CD14-positive monocyte (primary cell): ENCODE results near the gene PCNP. TPM values are rescaled to one million over a fixed set of nuclear protein-coding genes. Genes with fewer than 3 reads are reported as not detected.
"Not testable (repeated sequence)": the region's sequence is repeated elsewhere in the genome, so short reads cannot be mapped to it uniquely, and the experiment has no call there.

Experiments used
- DNase-seq, 3 donors: peaks; one replicate each; pipeline ENCODE4 v3.0.0-alpha.2; 2011 to 2022
- H2AFZ ChIP-seq: 2 replicates; pipeline ENCODE4 v1.6.0; 2012; ENCODE audit warnings: mild to moderate bottlenecking, low read depth, low read length, inconsistent platforms; ENCODE audit not compliant: insufficient read depth, poor library complexity, severe bottlenecking
- H3K27ac ChIP-seq, 2 donors: 1 replicate in 1 of 2; 2 replicates in 1 of 2; pipeline ENCODE4 v1.5.1; 2012 to 2013; ENCODE audit warnings: low read length in 2 of 2, control low read depth in 1 of 2, inconsistent platforms in 1 of 2, low read depth in 1 of 2, mild to moderate bottlenecking in 1 of 2
- H3K27me3 ChIP-seq, 2 donors: one replicate each; pipeline versions ENCODE4 v1.6.0 to v1.6.1; 2011 to 2013; ENCODE audit warnings: low read length in 2 of 2; ENCODE audit not compliant: control insufficient read depth in 2 of 2, insufficient read depth in 2 of 2
- H3K36me3 ChIP-seq, 2 donors: replicated peaks in 1 of 2; 1 replicate in 1 of 2; 2 replicates in 1 of 2; pipeline versions ENCODE4 v1.5.1 to v1.6.1; 2012 to 2013; ENCODE audit warnings: low read length in 2 of 2, control low read depth in 1 of 2, inconsistent platforms in 1 of 2, mild to moderate bottlenecking in 1 of 2; ENCODE audit not compliant: insufficient read depth in 2 of 2, control insufficient read depth in 1 of 2
- H3K4me1 ChIP-seq, 2 donors: 1 replicate in 1 of 2; 2 replicates in 1 of 2; pipeline versions ENCODE4 v1.5.1 to v1.6.1; 2012 to 2013; ENCODE audit warnings: low read length in 2 of 2, control low read depth in 1 of 2, inconsistent platforms in 1 of 2, mild to moderate bottlenecking in 1 of 2, moderate library complexity in 1 of 2; ENCODE audit not compliant: insufficient read depth in 2 of 2, control insufficient read depth in 1 of 2
- H3K4me2 ChIP-seq: replicated peaks from 2 replicates; pipeline ENCODE3; 2012; ENCODE audit warnings: low read length, moderate library complexity, mild to moderate bottlenecking; ENCODE audit not compliant: poor library complexity, severe bottlenecking; ENCODE audit errors: extremely low read depth
- H3K4me3 ChIP-seq, 3 experiments: fragments of 200-600 bp in 1 of 3; sonication (generic) in 1 of 3; replicated peaks in 1 of 3; 1 replicate in 2 of 3; 2 replicates in 1 of 3; pipeline ENCODE4 v1.5.1; 2011 to 2013; ENCODE audit warnings: low read length in 3 of 3, mild to moderate bottlenecking in 3 of 3, control low read depth in 2 of 3, low read depth in 2 of 3, inconsistent platforms in 1 of 3, moderate library complexity in 1 of 3
- H3K79me2 ChIP-seq: 2 replicates; pipeline ENCODE4 v1.6.0; 2012; ENCODE audit warnings: mild to moderate bottlenecking, control low read depth, inconsistent platforms, low read length, moderate library complexity; ENCODE audit not compliant: insufficient read depth
- H3K9ac ChIP-seq: 2 replicates; pipeline ENCODE4 v1.6.0; 2017; ENCODE audit warnings: low read length, mild to moderate bottlenecking; ENCODE audit not compliant: insufficient read depth, poor library complexity, severe bottlenecking
- H3K9me3 ChIP-seq, 2 donors: replicated peaks in 1 of 2; 1 replicate in 1 of 2; 2 replicates in 1 of 2; pipeline versions ENCODE4 v1.5.1 to v1.6.1; 2012 to 2013; ENCODE audit warnings: low read length in 2 of 2, control low read depth in 1 of 2; ENCODE audit not compliant: control insufficient read depth in 1 of 2, insufficient read depth in 1 of 2
- H4K20me1 ChIP-seq: 2 replicates; pipeline ENCODE4 v1.6.0; 2012; ENCODE audit warnings: mild to moderate bottlenecking, low read length, control low read depth, moderate library complexity; ENCODE audit not compliant: insufficient read depth
- H3K27ac Mint-ChIP-seq, 7 donors: one replicate each; pipeline ENCODE4 v1.8.0; 2020; ENCODE audit warnings: mild to moderate bottlenecking in 7 of 7, mixed read lengths in 7 of 7, moderate library complexity in 6 of 7, inconsistent platforms in 2 of 7
- H3K27me3 Mint-ChIP-seq, 3 donors: one replicate each; pipeline ENCODE4 v1.8.0; 2021 to 2022; ENCODE audit warnings: low read depth in 3 of 3, mild to moderate bottlenecking in 3 of 3, mixed read lengths in 3 of 3, moderate library complexity in 3 of 3, inconsistent platforms in 1 of 3
- H3K36me3 Mint-ChIP-seq, 2 donors: one replicate each; pipeline ENCODE4 v1.8.0; 2020; ENCODE audit warnings: mixed read lengths in 2 of 2, inconsistent platforms in 1 of 2, mild to moderate bottlenecking in 1 of 2
- H3K4me1 Mint-ChIP-seq: one replicate; pipeline ENCODE4 v1.8.0; 2020; ENCODE audit warnings: mild to moderate bottlenecking, mixed read lengths
- H3K4me3 Mint-ChIP-seq, 2 donors: one replicate each; pipeline ENCODE4 v1.8.0; 2020; ENCODE audit warnings: mild to moderate bottlenecking in 2 of 2, mixed read lengths in 2 of 2, moderate library complexity in 1 of 2
- H3K9me3 Mint-ChIP-seq, 7 donors: one replicate each; pipeline ENCODE4 v1.8.0; 2020 to 2022; ENCODE audit warnings: mixed read lengths in 7 of 7, mild to moderate bottlenecking in 6 of 7, moderate library complexity in 6 of 7, inconsistent platforms in 2 of 7
- WGBS: methylation state at CpG from one replicate; pipeline ENCODE4 v1.1.5; 2013; ENCODE audit warnings: missing lambda C conversion rate; ENCODE audit not compliant: insufficient coverage; 5-methylcytosine and 5-hydroxymethylcytosine counted together
- intact Hi-C, 2 donors: fragments of 100-400 bp; cut with micrococcal nuclease; formaldehyde crosslinking; loops; one replicate each; pipeline versions ENCODE4 v1.15.0 to v1.15.1; 2023
- polyA plus RNA-seq, 3 donors: library from polyadenylated mRNA; depleted of rRNA in 1 of 3; unstranded in 2 of 3; stranded (reverse) in 1 of 3; fragments of 300-500 nt in 2 of 3; fragments of >200 nt in 1 of 3; fragmentation: Illumina TruSeq in 2 of 3; gene quantifications; 1 replicate in 2 of 3; 2 replicates in 1 of 3; pipeline ENCODE4 v1.2.3, GENCODE V29; 2012 to 2021
- TF ChIP-seq, protein P1 (sequence below): fragments of 200-600 bp; IDR thresholded peaks from one replicate; pipeline ENCODE4 v1.8.0; 2022; ENCODE audit warnings: antibody characterized with exemption, mild to moderate bottlenecking

PCNP gene
- polyA plus RNA-seq, 3 donors: 32.0 to 68.2 (median 57.4) TPM

DNA sequence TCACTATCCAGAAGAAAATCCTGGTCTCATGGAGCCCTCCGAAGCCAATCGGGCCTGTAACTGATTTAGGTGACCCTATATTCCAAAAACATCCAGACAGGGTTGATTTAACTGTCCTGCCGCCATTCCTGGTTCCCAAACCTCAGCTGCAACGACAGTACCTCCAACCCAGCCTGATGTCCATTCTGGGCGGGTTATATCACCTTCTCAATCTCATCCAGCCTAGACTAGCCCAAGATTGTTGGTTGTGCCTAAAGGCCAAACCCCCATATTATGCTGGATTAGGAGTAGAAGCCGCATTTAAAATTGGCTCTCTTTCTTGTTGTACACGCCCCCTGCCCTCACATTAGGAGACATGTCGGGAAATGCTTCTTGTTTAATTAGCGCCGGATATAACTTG lies 66.3 kb downstream of the PCNP start:
- no peaks in the 10 kb centered on the region for H3K9me3 Mint-ChIP-seq
- no peaks in the 10 kb centered on the region for H3K9me3 ChIP-seq
- intact Hi-C loops: no loop called here
- H3K4me2 ChIP-seq: no peak overlapping the region
- H4K20me1 ChIP-seq: no peaks in the 10 kb centered on the region
- H3K4me3 ChIP-seq: no peak overlapping the region
- H3K9ac ChIP-seq: no peak overlapping the region
- no peak overlapping the region for H2AFZ ChIP-seq
- WGBS: 100% methylated on average over 2 of the region's 10 CpGs
- no peak overlapping the region for H3K27ac Mint-ChIP-seq
- no peak overlapping the region for H3K27ac ChIP-seq
- peaks cover 0 to 2% (median 0%) of the 10 kb centered on the region in 3 donors for H3K27me3 Mint-ChIP-seq
- no peaks in the 10 kb centered on the region for H3K36me3 ChIP-seq
- H3K4me1 Mint-ChIP-seq: peaks cover 4% of the 10 kb centered on the region
- no peak overlapping the region for H3K4me3 Mint-ChIP-seq
- no peaks in the 10 kb centered on the region for H3K27me3 ChIP-seq
- DNase-seq: no peak
- H3K79me2 ChIP-seq: no peaks in the 10 kb centered on the region
- peaks cover 1 to 4% of the 10 kb centered on the region in 2 donors for H3K36me3 Mint-ChIP-seq
- no peaks in the 10 kb centered on the region for H3K4me1 ChIP-seq
- TF ChIP-seq, protein P1, sequence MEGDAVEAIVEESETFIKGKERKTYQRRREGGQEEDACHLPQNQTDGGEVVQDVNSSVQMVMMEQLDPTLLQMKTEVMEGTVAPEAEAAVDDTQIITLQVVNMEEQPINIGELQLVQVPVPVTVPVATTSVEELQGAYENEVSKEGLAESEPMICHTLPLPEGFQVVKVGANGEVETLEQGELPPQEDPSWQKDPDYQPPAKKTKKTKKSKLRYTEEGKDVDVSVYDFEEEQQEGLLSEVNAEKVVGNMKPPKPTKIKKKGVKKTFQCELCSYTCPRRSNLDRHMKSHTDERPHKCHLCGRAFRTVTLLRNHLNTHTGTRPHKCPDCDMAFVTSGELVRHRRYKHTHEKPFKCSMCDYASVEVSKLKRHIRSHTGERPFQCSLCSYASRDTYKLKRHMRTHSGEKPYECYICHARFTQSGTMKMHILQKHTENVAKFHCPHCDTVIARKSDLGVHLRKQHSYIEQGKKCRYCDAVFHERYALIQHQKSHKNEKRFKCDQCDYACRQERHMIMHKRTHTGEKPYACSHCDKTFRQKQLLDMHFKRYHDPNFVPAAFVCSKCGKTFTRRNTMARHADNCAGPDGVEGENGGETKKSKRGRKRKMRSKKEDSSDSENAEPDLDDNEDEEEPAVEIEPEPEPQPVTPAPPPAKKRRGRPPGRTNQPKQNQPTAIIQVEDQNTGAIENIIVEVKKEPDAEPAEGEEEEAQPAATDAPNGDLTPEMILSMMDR: no peak

DNA sequence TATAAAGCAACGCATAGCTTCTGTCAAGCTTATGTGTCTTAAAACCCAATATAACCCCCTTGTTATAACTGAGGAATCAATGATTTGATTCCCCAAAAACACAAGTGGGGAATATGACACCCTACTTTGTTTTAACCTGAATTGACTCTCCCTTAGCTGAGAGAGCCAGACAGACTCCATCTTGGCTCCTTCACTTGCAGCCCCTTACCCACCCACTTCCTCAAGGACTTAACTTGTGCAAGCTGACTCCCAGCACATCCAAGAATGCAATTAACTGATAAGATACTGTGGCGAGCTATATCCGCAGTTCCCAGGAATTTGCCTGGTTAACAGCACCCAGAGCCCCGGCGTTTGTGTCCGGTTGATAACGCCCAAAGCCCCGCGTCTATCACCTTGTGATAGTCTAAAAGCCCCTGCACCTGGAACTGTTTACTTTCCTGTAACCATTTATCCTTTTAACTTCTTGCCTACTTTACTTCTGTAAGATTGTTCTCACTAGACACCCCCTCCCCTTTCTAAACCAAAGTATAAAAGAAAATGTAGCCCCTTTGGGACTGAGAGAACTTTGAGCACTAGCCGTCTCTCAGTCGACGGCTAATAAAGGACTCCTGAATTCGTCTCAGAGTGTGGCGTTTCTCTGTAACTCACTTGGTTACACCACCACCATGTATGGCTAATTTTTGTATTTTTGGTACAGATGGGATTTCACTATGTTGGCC lies 67.6 kb downstream of the PCNP start:
- H3K9me3 Mint-ChIP-seq, H3K27me3 Mint-ChIP-seq, H3K9ac ChIP-seq, H3K4me2 ChIP-seq, DNase-seq, H3K79me2 ChIP-seq, H3K4me3 Mint-ChIP-seq, H3K4me3 ChIP-seq, H2AFZ ChIP-seq, H3K4me1 Mint-ChIP-seq, H3K9me3 ChIP-seq, H4K20me1 ChIP-seq, H3K27ac ChIP-seq, H3K27me3 ChIP-seq, intact Hi-C loops, H3K4me1 ChIP-seq: not testable (repeated sequence)
- peak overlapping the region in 1 of 7 donors; percentile 54 for H3K27ac Mint-ChIP-seq
- WGBS: 93% methylated on average over 8 of the region's 14 CpGs
- peaks cover 0 to 11% of the 10 kb centered on the region in 2 donors for H3K36me3 ChIP-seq
- peaks cover 10 to 13% of the 10 kb centered on the region in 2 donors for H3K36me3 Mint-ChIP-seq
